ACC112 (cell line): Measurements from ENCODE around the gene DUOXA1.

Source experiments
- H2AFZ ChIP-seq: fragments of 200-600 bp; sonication (generic); one replicate; pipeline ENCODE4 v1.6.0; 2017; ENCODE audit warnings: antibody characterized with exemption, low read length; ENCODE audit not compliant: unreplicated experiment
- H3K27ac ChIP-seq: fragments of 200-600 bp; sonication (generic); 2 replicates; pipeline ENCODE4 v1.5.1; 2014; ENCODE audit warnings: low read depth, mild to moderate bottlenecking, antibody characterized with exemption, low read length, moderate library complexity
- H3K27me3 ChIP-seq: fragments of 200-600 bp; sonication (generic); 2 replicates; pipeline ENCODE4 v1.6.1; 2014; ENCODE audit warnings: mild to moderate bottlenecking, antibody characterized with exemption, low read length, moderate library complexity, mixed read lengths; ENCODE audit not compliant: insufficient read depth
- H3K36me3 ChIP-seq: fragments of 200-600 bp; sonication (generic); 2 replicates; pipeline ENCODE4 v1.6.1; 2016; ENCODE audit warnings: mild to moderate bottlenecking, antibody characterized with exemption, low read length, moderate library complexity, mixed read lengths; ENCODE audit not compliant: insufficient read depth
- H3K4me1 ChIP-seq: fragments of 200-600 bp; sonication (generic); one replicate; pipeline ENCODE4 v1.6.1; 2016; ENCODE audit warnings: low read length, mixed read lengths; ENCODE audit not compliant: insufficient read depth, unreplicated experiment, control insufficient read depth
- H3K4me3 ChIP-seq: fragments of 200-600 bp; sonication (generic); 2 replicates; pipeline ENCODE4 v1.5.1; 2014; ENCODE audit warnings: mild to moderate bottlenecking, low read depth, low read length
- H3K79me2 ChIP-seq: fragments of 200-600 bp; sonication (generic); one replicate; pipeline ENCODE4 v1.6.0; 2016; ENCODE audit warnings: low read length; ENCODE audit not compliant: control insufficient read depth, unreplicated experiment, insufficient read depth

Gene DUOXA1

GRCh38 chr15:45099549-45100165, 30.0 kb downstream of the DUOXA1 start:
- Histone ChIP-seq H2AFZ (no peak overlapping the region), H3K4me1 (no peaks in the 10 kb centered on the region), H3K27me3 (peaks cover 37% of the 10 kb centered on the region), H3K27ac (no peak overlapping the region), H3K79me2 (no peaks in the 10 kb centered on the region), H3K4me3 (no peak overlapping the region), H3K36me3 (no peaks in the 10 kb centered on the region)

GRCh38 chr15:45097466-45097865, 32.2 kb downstream of the DUOXA1 start:
- Histone ChIP-seq H3K4me1 (no peaks in the 10 kb centered on the region), H3K36me3 (no peaks in the 10 kb centered on the region), H3K27me3 (peaks cover 35% of the 10 kb centered on the region), H3K79me2 (no peaks in the 10 kb centered on the region), H3K27ac (no peak overlapping the region), H3K4me3 (no peak overlapping the region), H2AFZ (no peak overlapping the region)

- H3K27ac ChIP-seq, result no peak overlapping the region
- H3K4me1 ChIP-seq, result peaks cover 9% of the 10 kb centered on the region
- peaks cover 41% of the 10 kb centered on the region for H3K27me3 ChIP-seq
- no peak overlapping the region for H2AFZ ChIP-seq
- H3K4me3 ChIP-seq, result no peak overlapping the region
- H3K79me2 ChIP-seq, result no peaks in the 10 kb centered on the region
- H3K36me3 ChIP-seq, result no peaks in the 10 kb centered on the region
Measured at GRCh38 chr15:45095661-45096060, 34.0 kb downstream of the DUOXA1 start.

- H2AFZ ChIP-seq, result no peak overlapping the region
- H3K27me3 ChIP-seq, result peaks cover 50% of the 10 kb centered on the region
- peaks cover 9% of the 10 kb centered on the region for H3K4me1 ChIP-seq
- no peak overlapping the region for H3K4me3 ChIP-seq
- no peaks in the 10 kb centered on the region for H3K79me2 ChIP-seq
- H3K36me3 ChIP-seq, result no peaks in the 10 kb centered on the region
- no peak overlapping the region for H3K27ac ChIP-seq
Measured at GRCh38 chr15:45094358-45094730, 35.3 kb downstream of the DUOXA1 start.

- Histone ChIP-seq H3K79me2 (no peaks in the 10 kb centered on the region), H3K27ac (no peak overlapping the region), H3K27me3 (peaks cover 54% of the 10 kb centered on the region), H3K36me3 (no peaks in the 10 kb centered on the region), H3K4me3 (no peak overlapping the region), H3K4me1 (peaks cover 9% of the 10 kb centered on the region), H2AFZ (no peak overlapping the region)
Measured at GRCh38 chr15:45093622-45094357, 35.9 kb downstream of the DUOXA1 start.

GRCh38 chr15:45093013-45093412, 36.7 kb downstream of the DUOXA1 start:
- Histone ChIP-seq H3K36me3 (no peaks in the 10 kb centered on the region), H3K79me2 (no peaks in the 10 kb centered on the region), H3K4me1 (peaks cover 9% of the 10 kb centered on the region), H3K4me3 (no peak overlapping the region), H2AFZ (no peak overlapping the region), H3K27ac (no peak overlapping the region), H3K27me3 (peaks cover 52% of the 10 kb centered on the region)

- H3K27me3 ChIP-seq, result peaks cover 63% of the 10 kb centered on the region
- H3K4me3 ChIP-seq, result no peak overlapping the region
- H3K27ac ChIP-seq, result no peak overlapping the region; the same call in 1 of the 2 replicates
- no peaks in the 10 kb centered on the region for H3K79me2 ChIP-seq
- H2AFZ ChIP-seq, result peak overlapping the region; percentile 7
- H3K4me1 ChIP-seq, result peaks cover 9% of the 10 kb centered on the region
- H3K36me3 ChIP-seq, result no peaks in the 10 kb centered on the region
Measured at GRCh38 chr15:45091576-45091975, 38.1 kb downstream of the DUOXA1 start.

- Histone ChIP-seq H3K27ac (no peak overlapping the region; the same call in 1 of the 2 replicates), H3K27me3 (peaks cover 66% of the 10 kb centered on the region), H3K4me1 (peaks cover 9% of the 10 kb centered on the region), H3K36me3 (no peaks in the 10 kb centered on the region), H3K79me2 (no peaks in the 10 kb centered on the region), H3K4me3 (no peak overlapping the region), H2AFZ (peak overlapping the region; percentile 7)
Measured at GRCh38 chr15:45091161-45091560, 38.5 kb downstream of the DUOXA1 start.

- H3K4me1 ChIP-seq, result peaks cover 9% of the 10 kb centered on the region
- no peak overlapping the region for H3K27ac ChIP-seq
- H2AFZ ChIP-seq, result no peak overlapping the region
- H3K27me3 ChIP-seq, result peaks cover 74% of the 10 kb centered on the region
- H3K36me3 ChIP-seq, result no peaks in the 10 kb centered on the region
- H3K79me2 ChIP-seq, result no peaks in the 10 kb centered on the region
- H3K4me3 ChIP-seq, result no peak overlapping the region
Measured at GRCh38 chr15:45089712-45090373, 39.8 kb downstream of the DUOXA1 start.

GRCh38 chr15:45088801-45089711, 40.6 kb downstream of the DUOXA1 start:
- Histone ChIP-seq H3K27ac (no peak overlapping the region), H3K4me1 (peaks cover 9% of the 10 kb centered on the region), H3K4me3 (no peak overlapping the region), H3K36me3 (no peaks in the 10 kb centered on the region), H2AFZ (no peak overlapping the region), H3K79me2 (no peaks in the 10 kb centered on the region), H3K27me3 (peaks cover 82% of the 10 kb centered on the region)
